DOHH2 (cell line): ENCODE measurements around the gene FTO.

ENCODE experiments used
- EZH2phosphoT487 ChIP-seq: fragments of 200-600 bp; sonication (generic); IDR thresholded peaks from 2 replicates; pipeline ENCODE4 v1.6.1; 2017; ENCODE audit warnings: borderline replicate concordance, mild to moderate bottlenecking, antibody characterized with exemption, low read length, moderate library complexity, mixed read lengths
- TF ChIP-seq, protein P1 (sequence below): fragments of 200-600 bp; sonication (generic); IDR thresholded peaks from one replicate; pipeline ENCODE4 v1.5.1; 2014; ENCODE audit warnings: antibody characterized with exemption, mild to moderate bottlenecking, low read depth, low read length; ENCODE audit not compliant: poor library complexity, severe bottlenecking

DNA sequence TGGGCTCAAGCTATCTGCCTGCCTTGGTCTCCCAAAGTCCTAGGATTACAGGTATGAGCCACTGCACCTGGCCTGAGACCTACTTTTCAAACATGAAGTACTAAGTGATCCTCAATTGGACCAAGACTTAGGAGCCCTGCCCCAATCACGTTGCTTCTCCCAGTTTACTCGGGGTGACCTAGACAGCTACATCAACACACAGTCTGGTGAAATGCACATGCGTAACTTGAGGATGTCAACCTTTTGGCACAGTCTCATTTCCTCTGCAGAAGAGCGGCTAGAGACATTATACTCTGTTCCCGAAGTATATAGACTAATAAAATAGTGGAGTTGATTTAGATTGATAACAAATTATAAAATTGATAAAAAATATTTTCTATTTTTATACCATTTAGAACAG is 17.1 kb downstream of the FTO start:
- TF ChIP-seq, protein P1, sequence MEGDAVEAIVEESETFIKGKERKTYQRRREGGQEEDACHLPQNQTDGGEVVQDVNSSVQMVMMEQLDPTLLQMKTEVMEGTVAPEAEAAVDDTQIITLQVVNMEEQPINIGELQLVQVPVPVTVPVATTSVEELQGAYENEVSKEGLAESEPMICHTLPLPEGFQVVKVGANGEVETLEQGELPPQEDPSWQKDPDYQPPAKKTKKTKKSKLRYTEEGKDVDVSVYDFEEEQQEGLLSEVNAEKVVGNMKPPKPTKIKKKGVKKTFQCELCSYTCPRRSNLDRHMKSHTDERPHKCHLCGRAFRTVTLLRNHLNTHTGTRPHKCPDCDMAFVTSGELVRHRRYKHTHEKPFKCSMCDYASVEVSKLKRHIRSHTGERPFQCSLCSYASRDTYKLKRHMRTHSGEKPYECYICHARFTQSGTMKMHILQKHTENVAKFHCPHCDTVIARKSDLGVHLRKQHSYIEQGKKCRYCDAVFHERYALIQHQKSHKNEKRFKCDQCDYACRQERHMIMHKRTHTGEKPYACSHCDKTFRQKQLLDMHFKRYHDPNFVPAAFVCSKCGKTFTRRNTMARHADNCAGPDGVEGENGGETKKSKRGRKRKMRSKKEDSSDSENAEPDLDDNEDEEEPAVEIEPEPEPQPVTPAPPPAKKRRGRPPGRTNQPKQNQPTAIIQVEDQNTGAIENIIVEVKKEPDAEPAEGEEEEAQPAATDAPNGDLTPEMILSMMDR: no peak
- TF ChIP-seq EZH2phosphoT487: no peak
